ENCODE data around the gene PNRC2.
A peak's percentile ranks its signal among the peaks of the same experiment; 100 is the strongest.
"Not testable (repeated sequence)": the region's sequence is repeated elsewhere in the genome, so short reads cannot be mapped to it uniquely, and the experiment has no call there.

Gene PNRC2

DNA sequence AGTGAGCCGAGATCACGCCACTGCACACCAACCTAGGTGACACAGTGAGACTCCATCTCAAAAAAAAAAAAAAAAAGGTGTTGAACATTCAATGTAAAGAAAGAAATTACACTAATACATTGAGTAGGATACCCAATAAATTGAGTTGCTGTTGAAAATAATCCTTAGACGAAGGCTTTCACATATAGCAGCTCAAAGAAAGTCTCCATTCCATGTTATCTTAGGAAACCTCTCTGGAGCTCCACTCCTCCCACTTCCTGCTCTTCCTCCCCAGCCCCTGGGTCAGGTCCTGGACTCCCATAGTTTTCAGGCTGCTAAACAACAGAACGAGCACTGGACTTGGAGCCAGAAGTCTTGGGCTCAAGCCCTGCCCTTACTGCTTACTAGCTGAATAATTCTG is 30.8 kb upstream of the PNRC2 start:
- no peaks in the 10 kb centered on the region for H3K4me1 Mint-ChIP-seq (ENCODE audit: low read depth)
- H3K27ac Mint-ChIP-seq = no peak overlapping the region
- no peak overlapping the region for H3K4me3 Mint-ChIP-seq
- no peaks in the 10 kb centered on the region for H3K27me3 Mint-ChIP-seq
- H3K36me3 Mint-ChIP-seq = no peaks in the 10 kb centered on the region
- H3K9me3 Mint-ChIP-seq (ENCODE audit: low read depth) = no peaks in the 10 kb centered on the region

DNA sequence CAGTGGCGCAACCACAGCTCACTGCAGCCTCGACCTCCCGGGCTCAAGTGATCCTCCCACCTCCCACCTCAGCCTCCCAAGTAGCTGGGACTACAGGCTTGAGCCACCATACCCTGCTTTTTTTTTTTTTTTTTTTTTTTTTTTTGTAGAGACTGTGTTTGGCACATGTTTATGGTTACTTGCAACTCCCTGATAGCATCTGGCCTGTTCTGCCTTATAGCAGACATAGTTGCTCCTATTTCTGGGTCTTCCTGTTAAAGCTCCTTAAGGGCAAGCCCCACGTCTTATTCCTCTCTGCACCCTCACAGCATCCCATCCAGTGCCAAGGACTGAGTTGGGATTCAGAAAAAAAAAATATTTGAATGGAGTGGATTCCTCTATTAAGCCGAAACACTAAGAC is 29.4 kb upstream of the PNRC2 start:
- no peak overlapping the region for H3K4me3 Mint-ChIP-seq
- no peak overlapping the region for H3K27ac Mint-ChIP-seq
- H3K9me3 Mint-ChIP-seq (ENCODE audit: low read depth) = no peaks in the 10 kb centered on the region
- no peaks in the 10 kb centered on the region for H3K27me3 Mint-ChIP-seq
- no peaks in the 10 kb centered on the region for H3K36me3 Mint-ChIP-seq
- H3K4me1 Mint-ChIP-seq (ENCODE audit: low read depth) = no peaks in the 10 kb centered on the region

DNA sequence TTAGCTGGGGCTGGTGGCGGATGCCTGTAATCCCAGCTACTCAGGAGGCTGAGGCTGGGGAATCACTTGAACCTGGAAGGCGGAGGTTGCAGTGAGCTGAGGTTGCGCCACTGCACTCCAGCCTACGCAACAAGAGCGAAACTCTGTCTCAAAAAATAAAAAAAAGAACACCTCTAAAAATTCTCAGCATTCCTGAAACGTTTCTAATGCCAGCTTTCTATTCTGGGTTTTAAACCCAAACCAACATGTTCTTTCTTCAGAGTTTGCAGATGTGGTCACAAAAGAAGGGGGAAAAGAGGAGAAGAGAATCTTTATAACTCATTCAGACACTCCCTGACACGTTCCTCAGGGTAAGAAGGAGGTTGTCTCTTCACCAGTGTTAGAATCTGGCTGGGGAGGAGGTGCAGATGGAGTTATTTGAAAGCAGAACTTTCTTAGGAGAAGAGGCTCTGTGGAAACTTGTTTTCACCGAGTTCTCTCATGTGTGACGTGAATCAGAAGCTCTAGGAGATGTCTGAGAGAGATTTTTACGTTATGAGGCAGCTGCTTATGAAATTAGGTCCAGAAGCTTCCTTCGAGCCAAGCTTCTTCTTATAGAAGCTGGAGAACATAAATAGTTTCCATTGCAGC is 28.7 kb upstream of the PNRC2 start:
- H3K4me3 Mint-ChIP-seq = no peak overlapping the region
- H3K27ac Mint-ChIP-seq = no peak overlapping the region
- no peaks in the 10 kb centered on the region for H3K4me1 Mint-ChIP-seq (ENCODE audit: low read depth)
- no peaks in the 10 kb centered on the region for H3K9me3 Mint-ChIP-seq (ENCODE audit: low read depth)
- no peaks in the 10 kb centered on the region for H3K36me3 Mint-ChIP-seq
- H3K27me3 Mint-ChIP-seq = no peaks in the 10 kb centered on the region

DNA sequence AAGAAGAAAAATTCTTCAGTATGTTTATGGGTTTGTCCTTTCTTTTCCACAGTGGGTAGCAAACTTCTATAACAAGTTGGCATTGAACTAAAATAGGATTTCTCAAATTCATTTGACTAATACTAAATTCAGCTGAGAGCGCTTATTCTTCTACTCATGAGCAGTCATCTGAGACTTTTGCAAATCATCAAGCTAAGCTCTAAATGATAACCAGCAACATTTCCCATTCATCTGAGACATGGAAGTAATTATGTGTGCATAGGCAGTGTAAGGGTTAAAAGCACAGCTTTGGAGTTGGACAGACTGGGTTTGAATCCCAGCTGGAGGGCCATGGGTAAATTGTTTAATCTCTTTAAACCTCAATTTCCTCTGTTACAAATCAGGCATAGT is 28.1 kb upstream of the PNRC2 start:
- H3K9me3 Mint-ChIP-seq (ENCODE audit: low read depth) = no peaks in the 10 kb centered on the region
- H3K27me3 Mint-ChIP-seq = no peaks in the 10 kb centered on the region
- no peaks in the 10 kb centered on the region for H3K4me1 Mint-ChIP-seq (ENCODE audit: low read depth)
- H3K36me3 Mint-ChIP-seq = no peaks in the 10 kb centered on the region
- H3K4me3 Mint-ChIP-seq = no peak overlapping the region
- no peak overlapping the region for H3K27ac Mint-ChIP-seq

DNA sequence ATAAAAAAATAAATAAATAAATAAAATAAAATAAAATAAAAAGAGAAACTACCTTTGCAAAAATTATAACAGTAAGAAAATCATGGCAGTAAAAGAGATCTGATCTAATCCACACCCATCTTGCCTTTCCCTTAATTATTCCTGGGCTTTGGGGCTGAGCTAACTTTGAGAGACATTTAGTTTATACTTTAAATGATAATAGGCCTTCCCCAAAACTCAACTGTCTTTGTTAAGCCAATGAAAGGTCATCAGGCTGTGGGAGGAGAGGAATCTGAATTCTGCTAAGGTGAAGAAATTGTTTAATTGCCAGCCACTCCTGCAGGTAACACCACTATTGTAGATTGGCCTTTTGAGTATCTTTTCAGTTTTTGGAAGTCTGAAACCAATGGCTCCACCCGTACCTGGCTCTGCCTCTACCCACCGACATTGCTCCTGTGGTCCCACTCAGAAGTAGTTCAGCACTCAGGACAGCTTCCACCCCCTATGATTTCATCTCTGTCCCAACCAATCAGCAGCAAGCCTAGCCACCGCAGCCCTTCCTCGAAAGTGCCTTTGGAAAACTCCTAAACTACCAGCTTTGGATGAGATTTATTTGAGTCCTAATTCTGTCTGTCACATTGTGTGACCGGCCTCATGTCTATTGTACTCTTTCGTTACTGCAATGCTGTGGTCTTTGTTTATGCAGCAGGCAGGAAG is 23.0 kb upstream of the PNRC2 start:
- Mint-ChIP-seq H3K4me3 (no peak overlapping the region), H3K27me3 (no peaks in the 10 kb centered on the region), H3K4me1 (ENCODE audit: low read depth) (no peaks in the 10 kb centered on the region), H3K27ac (no peak overlapping the region), H3K9me3 (ENCODE audit: low read depth) (no peaks in the 10 kb centered on the region), H3K36me3 (no peaks in the 10 kb centered on the region)

DNA sequence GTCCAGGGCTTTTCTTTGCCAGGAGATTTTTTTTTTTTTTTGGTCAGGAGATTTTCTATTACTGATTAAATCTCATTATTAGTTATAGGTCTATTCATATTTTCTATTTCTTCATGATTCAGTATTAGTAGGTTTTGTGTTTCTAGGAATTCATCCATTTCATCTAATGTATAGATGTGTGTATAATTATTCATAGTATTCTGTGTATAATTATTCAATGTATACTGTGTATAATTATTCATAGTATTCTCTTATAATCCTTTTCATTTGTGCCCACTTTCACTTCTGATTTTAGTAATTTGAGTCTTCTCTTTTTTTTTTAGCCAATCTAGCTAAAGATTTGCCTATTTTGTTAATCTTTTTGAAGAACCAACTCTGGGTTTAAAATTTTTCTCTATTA is 12.3 kb upstream of the PNRC2 start:
- no peak overlapping the region for H3K4me3 Mint-ChIP-seq
- H3K27me3 Mint-ChIP-seq = no peaks in the 10 kb centered on the region
- H3K9me3 Mint-ChIP-seq (ENCODE audit: low read depth) = peaks cover 17% of the 10 kb centered on the region
- H3K36me3 Mint-ChIP-seq = peaks cover 5% of the 10 kb centered on the region
- no peaks in the 10 kb centered on the region for H3K4me1 Mint-ChIP-seq (ENCODE audit: low read depth)
- H3K27ac Mint-ChIP-seq = no peak overlapping the region

DNA sequence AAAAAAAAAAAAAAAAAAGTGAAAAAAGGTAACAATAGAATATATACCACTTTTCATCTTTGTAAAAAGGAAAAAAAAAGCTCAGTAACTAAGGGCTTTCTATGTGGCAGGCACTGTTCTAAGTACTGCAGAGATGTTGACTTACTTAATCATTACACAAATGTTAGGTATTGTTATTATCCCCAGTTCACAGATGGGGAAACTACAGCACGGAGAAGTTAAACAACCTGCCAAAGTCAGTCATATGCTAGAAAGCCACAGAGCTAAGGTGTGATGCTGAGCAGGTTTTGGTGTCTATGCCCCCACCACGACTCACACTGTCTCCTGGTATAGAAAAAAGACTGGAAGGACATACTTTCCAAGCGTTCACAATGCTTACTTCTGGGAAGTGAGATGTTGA is 6.6 kb upstream of the PNRC2 start:
- no peak overlapping the region for H3K27ac Mint-ChIP-seq
- no peak overlapping the region for H3K4me3 Mint-ChIP-seq
- peaks cover 22% of the 10 kb centered on the region for H3K4me1 Mint-ChIP-seq (ENCODE audit: low read depth)
- no peaks in the 10 kb centered on the region for H3K9me3 Mint-ChIP-seq (ENCODE audit: low read depth)
- H3K27me3 Mint-ChIP-seq = no peaks in the 10 kb centered on the region
- H3K36me3 Mint-ChIP-seq = no peaks in the 10 kb centered on the region

DNA sequence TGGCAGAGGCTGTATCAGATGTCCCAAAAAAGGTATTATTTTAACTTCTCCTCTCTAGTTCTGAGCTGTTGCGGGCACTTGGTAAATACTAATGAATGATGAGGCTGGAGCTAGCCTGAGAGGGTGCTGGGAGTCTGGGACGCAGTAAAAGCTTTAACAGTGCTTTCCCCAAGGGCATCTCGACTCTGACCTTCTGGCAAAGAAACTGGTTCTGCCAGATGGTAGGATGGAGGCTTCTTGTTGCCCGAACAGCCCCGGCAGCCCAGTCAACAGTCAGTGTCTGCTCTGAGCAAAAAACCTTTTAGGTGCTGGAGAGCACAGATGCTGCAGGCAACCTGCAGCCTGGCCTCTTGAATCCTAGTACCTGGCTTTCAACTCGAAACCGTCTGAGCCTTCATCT is 2.5 kb upstream of the PNRC2 start:
- H3K27ac Mint-ChIP-seq = peak overlapping the region; percentile 76
- no peaks in the 10 kb centered on the region for H3K9me3 Mint-ChIP-seq (ENCODE audit: low read depth)
- H3K4me3 Mint-ChIP-seq = peak overlapping the region; percentile 56
- H3K27me3 Mint-ChIP-seq = no peaks in the 10 kb centered on the region
- peaks cover 12% of the 10 kb centered on the region for H3K36me3 Mint-ChIP-seq
- H3K4me1 Mint-ChIP-seq (ENCODE audit: low read depth) = peaks cover 50% of the 10 kb centered on the region

DNA sequence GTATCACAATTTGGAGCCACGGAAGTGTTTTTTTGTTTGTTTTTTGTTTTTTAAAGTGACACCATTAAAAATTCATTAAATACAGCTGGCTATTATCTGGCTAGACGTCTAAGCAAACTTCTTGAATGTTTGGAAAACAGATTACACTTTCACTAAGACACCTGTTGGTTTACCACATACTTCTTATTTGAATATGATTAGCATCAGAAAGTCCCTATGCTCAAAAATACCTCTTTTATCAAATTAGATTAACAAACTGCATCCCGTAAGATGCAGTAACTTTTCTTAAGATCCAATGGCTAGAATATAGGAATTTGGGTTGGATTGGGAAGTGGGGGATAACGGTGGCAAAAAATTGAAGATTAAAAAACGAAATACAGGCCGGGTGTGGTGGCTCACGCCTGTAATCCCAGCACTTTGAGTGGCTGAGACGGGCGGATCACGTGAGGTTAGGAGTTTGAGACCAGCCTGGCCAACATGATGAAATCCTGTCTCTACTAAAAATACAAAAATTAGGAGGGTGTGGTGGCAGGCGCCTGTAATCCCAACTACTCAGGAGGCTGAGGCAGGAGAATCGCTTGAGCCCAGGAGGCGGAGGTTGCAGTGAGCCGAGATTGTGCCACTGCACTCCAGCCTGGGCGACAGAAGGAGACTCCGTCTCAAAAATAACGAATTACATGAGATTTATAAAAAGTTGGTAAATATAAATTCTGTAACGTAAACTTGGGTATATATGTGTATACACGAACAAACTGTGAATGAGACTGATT is 1.4 kb upstream of the PNRC2 start:
- Mint-ChIP-seq H3K4me1 (ENCODE audit: low read depth) (peaks cover 57% of the 10 kb centered on the region), H3K27ac (peak overlapping the region; percentile 100), H3K4me3 (peak overlapping the region; percentile 99), H3K36me3 (peaks cover 12% of the 10 kb centered on the region)
- not testable (repeated sequence) for H3K9me3 Mint-ChIP-seq (ENCODE audit: low read depth); H3K27me3 Mint-ChIP-seq

DNA sequence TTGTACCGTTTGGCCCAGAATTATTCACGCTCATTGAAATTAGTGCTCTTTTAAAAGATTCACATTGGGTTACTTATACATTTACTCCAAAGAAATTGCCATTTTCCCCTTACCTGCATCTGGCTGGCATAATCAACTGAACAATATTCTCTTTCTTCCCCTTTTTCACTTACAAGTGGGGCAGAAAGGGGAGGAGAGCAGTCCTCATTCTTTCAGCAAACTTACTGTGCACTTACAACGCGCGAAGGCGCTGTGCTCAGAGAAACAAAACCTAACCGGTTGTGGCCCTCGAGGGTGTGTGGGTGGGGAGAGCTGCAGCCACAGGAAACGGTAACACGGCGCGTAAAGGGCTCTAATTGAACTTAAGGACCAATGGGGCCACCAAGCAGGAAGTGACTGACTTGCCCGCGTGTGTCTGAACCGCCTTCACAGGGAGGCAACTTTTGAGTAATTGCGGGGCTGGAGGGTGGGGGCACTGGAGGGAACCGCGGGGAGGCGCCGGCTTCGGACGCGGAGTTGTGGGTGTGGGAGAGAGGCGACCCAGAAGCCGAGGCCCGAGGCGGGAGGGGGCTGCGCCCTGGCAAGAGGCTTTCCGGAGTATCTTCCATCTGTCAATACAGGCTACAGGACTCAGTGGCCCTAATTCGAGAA is 693 bp upstream of the PNRC2 start:
- peaks cover 12% of the 10 kb centered on the region for H3K36me3 Mint-ChIP-seq
- peaks cover 64% of the 10 kb centered on the region for H3K4me1 Mint-ChIP-seq (ENCODE audit: low read depth)
- no peaks in the 10 kb centered on the region for H3K9me3 Mint-ChIP-seq (ENCODE audit: low read depth)
- H3K4me3 Mint-ChIP-seq = peak overlapping the region; percentile 99
- no peaks in the 10 kb centered on the region for H3K27me3 Mint-ChIP-seq
- H3K27ac Mint-ChIP-seq = peak overlapping the region; percentile 100

DNA sequence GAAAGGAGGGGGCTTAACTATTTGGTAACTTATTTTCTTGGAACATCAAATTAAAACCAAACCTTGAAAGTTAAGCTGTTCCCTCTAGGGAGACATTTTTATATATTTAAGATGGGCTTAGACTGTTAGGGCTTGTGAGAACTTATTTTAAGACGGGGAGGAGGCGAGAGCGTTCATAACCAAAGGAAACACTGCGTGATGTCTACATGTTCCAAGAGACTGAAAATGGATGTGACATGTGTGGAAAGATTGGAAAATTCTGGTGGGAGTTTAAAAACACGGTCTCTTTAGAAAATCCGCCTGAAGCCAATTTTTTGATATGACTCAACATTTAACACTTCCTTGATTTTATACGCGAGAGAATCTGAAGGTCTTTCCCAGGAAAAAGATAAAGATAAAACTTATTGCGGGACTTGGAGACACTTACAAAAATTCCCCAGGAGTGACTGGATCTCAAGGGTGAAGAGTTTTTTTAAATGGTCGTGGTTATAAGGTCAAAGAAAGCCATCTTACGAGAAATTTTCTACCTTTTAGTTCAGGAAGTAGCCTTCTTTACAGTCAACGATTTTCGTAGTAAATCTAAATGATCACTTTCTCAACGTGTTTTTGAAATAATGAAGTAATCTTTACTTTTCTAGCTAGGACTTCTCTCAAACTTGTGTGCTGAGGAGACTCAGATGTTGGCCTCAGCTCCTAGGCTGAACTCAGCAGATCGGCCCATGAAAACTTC is 828 bp downstream of the PNRC2 start:
- Mint-ChIP-seq H3K36me3 (peaks cover 12% of the 10 kb centered on the region), H3K27me3 (no peaks in the 10 kb centered on the region), H3K27ac (peak overlapping the region; percentile 100), H3K4me1 (ENCODE audit: low read depth) (peaks cover 68% of the 10 kb centered on the region), H3K9me3 (ENCODE audit: low read depth) (no peaks in the 10 kb centered on the region), H3K4me3 (peak overlapping the region; percentile 99)

DNA sequence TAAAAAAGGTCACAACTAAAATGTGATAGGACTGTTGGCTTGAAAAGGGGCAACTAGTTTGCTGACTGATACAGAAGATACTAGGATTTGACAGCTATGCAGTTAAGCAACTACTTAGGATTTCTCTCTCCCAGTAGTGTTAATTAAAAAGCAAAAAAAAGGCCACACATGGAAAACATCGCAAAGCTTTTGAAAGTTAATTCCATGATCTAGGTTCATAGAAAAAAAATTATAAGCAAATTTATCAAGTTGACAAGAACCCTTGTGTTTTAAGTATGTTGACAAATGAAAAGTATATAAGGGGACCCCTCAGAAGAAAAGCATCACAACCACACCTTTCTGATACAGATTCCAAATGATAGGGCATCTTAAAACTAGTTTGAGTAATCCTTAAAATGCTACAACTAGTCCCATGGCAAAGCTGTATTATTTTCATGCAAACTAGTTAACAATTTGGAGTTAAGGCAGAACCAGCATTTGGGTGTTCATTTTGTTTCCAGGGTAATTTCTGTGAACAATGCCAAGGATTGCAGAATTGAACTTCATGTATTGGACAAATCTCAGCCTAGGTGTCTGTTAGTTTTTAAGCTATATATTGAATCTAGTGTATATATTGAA is 4.1 kb downstream of the PNRC2 start:
- peak overlapping the region; percentile 33 for H3K4me3 Mint-ChIP-seq
- H3K9me3 Mint-ChIP-seq (ENCODE audit: low read depth) = no peaks in the 10 kb centered on the region
- peaks cover 18% of the 10 kb centered on the region for H3K36me3 Mint-ChIP-seq
- H3K4me1 Mint-ChIP-seq (ENCODE audit: low read depth) = peaks cover 71% of the 10 kb centered on the region
- no peaks in the 10 kb centered on the region for H3K27me3 Mint-ChIP-seq
- peak overlapping the region; percentile 88 for H3K27ac Mint-ChIP-seq

DNA sequence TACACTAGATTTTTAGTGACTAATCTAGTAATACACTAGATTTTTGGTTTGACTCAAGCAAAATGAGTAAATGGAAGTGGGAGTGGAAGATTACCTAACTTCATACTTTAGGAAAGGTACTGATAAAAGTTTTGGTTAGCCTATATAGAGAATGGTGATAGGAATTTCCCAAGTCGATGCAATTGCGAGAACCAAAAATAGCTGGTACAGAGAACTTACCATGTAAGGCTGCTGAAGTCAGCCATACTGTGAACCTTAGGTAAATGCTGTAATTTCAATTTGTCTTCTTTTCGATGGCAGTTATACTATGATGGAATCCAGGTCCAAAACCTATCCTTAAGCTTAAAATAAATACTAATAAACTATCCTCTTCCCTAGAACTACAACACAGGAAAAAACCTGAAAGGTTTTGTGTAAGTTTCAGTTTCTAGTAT is 4.6 kb downstream of the PNRC2 start:
- H3K4me3 Mint-ChIP-seq = peak overlapping the region; percentile 33
- H3K9me3 Mint-ChIP-seq (ENCODE audit: low read depth) = no peaks in the 10 kb centered on the region
- peak overlapping the region; percentile 88 for H3K27ac Mint-ChIP-seq
- no peaks in the 10 kb centered on the region for H3K27me3 Mint-ChIP-seq
- H3K4me1 Mint-ChIP-seq (ENCODE audit: low read depth) = peaks cover 67% of the 10 kb centered on the region
- H3K36me3 Mint-ChIP-seq = peaks cover 18% of the 10 kb centered on the region
